Amniotic stem cell (primary cell): ENCODE data around the gene GNAI3.

Source experiments
- DNase-seq: peaks from one replicate; lab custom pipeline; 2025; lab: John Stamatoyannopoulos, UW

Gene GNAI3

DNA sequence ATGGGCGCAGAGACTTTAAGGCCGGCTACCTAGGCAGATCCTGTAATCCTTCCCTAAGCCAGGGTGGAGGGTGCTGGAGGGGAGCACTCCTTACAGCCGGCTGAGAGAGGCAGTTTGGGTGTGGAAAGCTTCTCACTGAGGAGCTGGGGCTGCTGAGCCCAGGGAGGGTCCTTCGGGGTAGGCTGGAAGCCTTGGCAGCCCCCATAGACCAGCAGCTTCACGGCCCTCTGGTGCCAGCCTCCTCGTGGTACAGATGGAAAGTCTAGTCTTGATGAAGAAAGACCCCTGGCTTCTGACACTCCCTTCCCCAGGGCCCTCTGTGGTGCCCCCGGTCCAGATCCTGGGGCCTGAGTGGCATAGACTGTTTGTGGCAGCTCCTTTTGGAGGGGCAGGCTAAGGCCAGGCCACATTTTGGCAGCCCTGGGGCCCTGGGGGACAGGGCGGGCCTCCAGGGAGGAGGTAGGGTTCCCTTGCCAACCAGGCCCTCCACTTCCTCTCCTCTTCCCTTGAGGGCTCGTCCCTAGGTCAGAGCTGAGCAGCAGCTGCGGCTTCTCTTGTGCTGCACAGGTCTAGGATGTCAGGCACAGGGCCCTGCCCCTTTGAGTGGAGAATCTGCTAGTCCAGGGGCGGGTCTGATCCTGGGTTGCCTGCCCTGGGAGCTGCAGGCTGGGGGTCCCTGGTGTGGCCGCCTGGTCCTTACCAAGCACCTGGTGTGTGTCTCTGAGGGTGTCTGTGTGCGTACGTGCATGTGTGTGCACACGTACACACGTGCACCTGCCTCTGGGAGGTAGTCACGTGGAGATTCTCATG is 76.0 kb downstream of the GNAI3 start:
- DNase-seq = no peak

DNA sequence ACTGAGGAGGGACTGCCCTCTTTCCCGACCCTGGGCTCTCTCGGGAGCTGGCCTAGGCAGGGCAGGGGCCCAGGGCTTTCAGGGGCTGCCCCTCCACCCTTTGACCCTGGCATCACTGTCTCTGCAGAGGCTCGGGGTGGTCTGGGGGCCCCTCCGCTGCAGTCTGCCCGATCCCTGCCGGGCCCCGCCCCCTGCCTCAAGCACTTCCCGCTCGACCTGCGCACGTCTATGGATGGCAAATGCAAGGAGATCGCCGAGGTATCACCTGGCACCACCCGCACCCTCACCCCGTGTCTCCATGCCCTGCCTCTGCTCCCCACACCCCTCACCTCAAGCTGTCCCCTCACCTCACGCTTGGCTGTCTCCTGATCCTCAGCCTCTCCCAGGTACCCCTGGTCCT is 76.8 kb downstream of the GNAI3 start:
- DNase-seq = no peak

DNA sequence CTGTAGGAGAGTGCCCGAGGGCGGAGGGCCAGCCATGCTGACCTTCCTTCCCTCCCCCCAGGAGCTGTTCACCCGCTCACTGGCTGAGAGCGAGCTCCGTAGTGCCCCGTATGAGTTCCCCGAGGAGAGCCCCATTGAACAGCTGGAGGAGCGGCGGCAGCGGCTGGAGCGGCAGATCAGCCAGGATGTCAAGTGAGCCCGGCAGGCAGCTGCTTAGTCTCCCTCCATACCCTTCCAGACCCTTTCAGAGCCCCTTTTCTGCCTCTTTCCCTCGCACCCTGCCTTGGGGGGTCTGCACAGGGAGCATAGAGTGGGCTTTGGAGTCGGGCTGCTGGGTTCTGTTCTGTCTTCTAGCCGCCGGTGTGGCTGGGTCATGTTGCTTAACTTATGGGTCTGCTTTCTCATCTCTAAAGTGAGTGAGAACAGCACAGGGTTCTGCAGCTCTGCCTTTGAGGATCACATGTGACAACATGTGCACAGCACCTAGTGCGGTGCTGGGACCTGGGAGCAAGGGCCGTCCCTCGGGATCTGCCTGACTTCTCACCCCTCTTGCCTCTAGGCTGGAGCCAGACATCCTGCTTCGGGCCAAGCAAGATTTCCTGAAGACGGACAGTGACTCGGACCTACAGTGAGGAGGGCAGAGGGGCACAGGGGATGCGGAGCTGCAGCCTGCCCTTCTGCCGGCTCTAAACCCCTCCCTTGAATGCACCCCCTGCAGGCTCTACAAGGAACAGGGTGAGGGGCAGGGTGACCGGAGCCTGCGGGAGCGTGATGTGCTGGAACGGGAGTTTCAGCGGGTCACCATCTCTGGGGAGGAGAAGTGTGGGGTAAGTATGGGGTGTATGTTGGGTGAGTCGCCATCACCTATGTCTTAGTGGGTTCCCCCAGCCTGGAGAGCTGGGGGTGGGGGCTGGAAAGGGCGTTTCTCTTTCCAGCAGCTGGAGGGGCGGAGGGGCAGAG is 77.5 kb downstream of the GNAI3 start:
- DNase-seq = no peak

DNA sequence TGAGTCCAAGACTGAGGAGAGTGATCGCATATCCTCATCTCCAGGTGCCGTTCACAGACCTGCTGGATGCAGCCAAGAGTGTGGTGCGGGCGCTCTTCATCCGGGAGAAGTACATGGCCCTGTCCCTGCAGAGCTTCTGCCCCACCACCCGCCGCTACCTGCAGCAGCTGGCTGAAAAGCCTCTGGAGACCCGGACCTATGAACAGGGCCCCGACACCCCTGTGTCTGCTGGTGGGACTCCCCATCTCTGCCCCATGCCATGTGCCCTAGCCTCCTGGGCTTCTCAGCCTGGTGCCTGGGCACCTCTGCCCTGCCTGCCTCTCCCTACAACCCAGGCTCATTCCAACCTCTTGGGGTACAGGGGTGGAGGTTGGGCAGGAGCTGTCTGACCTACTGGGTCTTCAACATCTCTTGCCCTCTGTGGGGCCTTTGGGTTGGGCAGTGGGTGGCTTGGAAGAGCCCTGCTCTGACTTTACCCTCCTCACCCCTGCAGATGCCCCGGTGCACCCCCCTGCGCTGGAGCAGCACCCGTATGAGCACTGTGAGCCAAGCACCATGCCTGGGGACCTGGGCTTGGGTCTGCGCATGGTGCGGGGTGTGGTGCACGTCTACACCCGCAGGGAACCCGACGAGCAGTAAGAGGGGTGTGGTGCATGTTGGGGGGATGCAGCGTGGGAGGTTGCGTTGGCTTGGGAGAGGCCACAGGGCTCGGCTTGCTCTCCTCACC is 78.4 kb downstream of the GNAI3 start:
- DNase-seq = no peak

DNA sequence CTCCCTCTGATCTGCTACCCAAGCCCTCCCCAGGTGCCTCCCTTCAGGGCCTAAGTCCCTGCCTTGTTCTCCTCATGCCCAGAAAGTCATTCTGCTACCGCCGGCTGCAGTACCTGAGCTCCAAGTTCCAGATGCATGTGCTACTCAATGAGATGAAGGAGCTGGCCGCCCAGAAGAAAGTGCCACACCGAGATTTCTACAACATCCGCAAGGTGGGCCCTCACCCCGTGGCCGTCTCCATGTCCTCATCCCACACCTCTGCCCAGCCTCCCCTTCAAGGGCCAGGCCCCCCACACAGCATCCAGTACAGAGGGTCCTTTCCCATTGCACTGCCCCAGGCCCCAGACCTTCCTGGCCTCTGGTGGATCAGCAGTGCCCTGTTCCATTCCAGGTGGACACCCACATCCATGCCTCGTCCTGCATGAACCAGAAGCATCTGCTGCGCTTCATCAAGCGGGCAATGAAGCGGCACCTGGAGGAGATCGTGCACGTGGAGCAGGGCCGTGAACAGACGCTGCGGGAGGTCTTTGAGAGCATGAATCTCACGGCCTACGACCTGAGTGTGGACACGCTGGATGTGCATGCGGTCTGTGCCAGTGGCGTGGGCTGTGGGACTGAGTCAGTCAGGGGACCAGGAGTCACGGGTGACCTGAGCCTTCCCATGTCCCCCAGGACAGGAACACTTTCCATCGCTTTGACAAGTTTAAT is 79.4 kb downstream of the GNAI3 start:
- DNase-seq = no peak

DNA sequence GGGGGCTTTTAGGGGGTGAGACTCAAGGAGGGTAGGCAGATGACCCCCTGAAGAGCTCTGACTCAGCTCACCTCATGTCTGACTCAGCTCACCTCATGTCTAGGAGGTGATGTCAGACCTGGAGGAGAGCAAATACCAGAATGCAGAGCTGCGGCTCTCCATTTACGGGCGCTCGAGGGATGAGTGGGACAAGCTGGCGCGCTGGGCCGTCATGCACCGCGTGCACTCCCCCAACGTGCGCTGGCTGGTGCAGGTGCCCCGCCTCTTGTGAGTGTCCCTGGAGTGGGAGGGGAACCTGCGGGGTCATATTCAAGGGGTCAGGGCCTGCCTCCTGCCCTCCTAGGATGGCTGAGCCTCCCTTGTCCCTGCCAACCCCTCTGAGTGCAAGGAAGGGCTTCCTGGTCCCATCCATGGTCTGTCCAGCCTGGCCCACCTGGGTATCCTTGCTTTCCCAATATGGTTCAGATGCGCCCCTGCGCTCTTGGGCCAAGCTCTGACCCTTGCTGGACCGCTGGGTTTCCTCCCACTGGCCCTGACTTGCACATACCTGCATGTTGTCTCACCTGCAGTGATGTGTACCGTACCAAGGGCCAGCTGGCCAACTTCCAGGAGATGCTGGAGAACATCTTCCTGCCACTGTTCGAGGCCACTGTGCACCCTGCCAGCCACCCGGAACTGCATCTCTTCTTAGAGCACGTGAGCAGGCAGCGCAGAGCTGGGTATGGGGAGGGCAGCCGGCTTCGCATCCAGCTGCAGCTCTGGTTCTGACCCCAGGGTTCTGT is 80.3 kb downstream of the GNAI3 start:
- no peak for DNase-seq

DNA sequence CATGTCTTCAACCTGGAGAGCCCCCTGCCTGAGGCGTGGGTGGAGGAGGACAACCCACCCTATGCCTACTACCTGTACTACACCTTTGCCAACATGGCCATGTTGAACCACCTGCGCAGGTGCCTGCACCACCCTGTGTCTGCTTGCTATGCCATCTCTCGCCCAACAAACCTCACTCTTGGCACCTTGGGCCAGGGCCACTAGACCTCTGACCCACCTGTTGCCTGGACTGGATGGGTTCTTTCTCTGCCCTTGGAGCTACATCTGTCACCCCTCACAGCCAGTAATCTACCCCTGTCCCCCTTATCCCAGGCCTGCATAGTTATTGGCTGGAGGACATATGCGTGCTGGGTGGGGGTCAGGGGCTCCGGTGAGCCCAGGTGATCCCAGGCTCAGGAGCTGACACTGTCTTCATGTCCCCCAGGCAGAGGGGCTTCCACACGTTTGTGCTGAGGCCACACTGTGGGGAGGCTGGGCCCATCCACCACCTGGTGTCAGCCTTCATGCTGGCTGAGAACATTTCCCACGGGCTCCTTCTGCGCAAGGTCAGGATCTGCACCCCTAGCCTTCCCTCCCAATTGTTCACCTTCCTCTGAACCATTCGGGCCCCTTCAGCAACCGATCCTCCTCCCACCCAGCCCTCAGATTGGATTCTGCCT is 81.1 kb downstream of the GNAI3 start:
- no peak for DNase-seq

DNA sequence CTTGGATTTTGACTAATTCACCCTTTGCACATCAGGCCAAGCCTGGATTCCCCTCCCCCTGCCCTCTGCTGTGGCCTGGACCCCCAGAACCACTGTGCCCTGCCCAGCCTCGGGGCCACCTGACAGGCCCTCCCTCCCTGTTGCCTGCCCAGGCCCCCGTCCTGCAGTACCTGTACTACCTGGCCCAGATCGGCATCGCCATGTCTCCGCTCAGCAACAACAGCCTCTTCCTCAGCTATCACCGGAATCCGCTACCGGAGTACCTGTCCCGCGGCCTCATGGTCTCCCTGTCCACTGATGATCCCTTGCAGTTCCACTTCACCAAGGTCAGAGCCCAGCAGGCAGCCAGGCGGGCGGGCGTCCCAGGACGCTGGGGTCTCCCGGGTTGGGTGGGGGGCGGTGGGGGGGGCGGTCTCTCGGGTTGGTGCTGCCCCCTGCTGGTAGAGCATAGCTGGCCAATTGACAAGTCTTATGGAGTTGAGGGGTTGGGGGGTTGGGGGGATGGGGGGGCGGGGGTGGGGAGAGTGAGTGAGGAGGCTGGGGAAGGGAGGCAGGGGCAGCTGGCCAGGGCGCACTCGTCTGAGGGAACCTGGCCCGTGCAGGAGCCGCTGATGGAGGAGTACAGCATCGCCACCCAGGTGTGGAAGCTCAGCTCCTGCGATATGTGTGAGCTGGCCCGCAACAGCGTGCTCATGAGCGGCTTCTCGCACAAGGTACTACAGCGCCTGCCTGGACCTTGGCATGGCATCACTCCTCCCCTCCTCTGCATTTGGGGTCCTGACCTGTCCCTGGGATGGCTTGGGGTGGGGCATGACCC is 81.9 kb downstream of the GNAI3 start:
- no peak for DNase-seq

DNA sequence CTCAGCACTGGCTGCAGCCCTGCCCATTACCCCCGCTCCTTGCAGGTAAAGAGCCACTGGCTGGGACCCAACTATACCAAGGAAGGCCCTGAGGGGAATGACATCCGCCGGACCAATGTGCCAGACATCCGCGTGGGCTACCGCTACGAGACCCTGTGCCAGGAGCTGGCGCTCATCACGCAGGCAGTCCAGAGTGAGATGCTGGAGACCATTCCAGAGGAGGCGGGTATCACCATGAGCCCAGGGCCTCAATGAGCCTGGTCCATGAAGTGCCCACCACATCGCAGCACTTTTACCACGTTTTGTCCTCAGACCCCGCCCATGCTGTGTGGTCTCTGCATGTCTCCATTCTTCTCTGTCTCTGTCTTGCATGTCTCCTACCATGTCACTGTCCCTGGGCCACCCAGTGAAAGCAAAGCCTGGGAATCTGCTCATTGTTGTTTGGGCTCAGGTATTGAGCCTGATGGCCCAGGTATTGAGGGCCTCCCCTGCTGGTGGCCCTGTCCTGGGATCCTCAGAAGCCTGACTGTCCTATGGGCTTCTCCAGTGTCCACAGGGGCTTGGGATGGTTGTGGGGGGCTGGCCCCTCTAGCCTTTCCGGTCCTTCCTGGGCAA is 82.6 kb downstream of the GNAI3 start:
- no peak for DNase-seq

DNA sequence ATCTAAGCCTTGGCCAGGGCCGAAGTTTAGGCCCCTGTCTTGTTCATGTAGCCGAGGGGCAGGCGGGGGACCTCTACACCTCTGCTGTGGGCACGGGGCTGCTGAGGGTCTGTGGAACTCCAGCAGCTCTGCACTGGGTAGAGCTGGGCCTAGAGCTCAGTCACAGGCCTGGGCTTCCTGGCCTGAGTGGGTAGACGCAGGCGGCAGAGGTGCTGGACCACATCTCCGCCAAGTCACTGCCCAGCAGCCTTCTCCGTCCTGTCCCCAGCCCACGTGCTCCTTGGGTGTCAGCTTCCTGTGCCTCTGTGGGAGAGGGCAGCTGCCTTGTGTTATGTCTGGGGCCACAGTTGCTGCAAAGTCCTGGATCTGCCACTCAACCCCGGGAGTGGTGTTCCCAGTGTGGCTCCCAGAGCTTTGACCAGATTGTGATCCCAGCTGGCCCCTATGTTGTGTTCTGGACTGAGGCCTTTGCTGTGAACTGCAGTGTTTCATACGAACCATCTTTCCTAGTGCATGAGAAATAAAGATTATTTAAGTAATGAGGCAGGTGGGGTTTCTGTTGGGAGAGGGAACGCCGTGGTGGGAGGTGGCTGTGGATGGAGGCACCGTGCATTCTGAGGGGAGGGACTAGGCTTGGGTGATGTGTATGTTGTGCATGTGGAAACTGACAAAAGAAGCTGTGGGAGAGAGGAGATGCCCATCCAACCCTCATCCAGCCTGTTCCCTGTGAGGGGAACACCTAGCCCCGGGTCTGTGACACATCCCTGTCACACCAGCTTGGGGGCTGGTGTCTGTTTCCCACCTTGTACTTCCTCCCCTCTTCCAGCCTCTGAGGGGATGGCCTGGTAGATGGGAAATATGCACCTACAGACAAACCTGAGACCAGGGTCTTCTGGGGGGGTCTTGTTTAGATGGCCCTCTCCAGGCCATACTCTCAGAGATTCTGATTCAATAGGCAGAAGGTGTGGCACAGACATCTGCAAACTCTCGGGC is 83.4 kb downstream of the GNAI3 start:
- no peak for DNase-seq

DNA sequence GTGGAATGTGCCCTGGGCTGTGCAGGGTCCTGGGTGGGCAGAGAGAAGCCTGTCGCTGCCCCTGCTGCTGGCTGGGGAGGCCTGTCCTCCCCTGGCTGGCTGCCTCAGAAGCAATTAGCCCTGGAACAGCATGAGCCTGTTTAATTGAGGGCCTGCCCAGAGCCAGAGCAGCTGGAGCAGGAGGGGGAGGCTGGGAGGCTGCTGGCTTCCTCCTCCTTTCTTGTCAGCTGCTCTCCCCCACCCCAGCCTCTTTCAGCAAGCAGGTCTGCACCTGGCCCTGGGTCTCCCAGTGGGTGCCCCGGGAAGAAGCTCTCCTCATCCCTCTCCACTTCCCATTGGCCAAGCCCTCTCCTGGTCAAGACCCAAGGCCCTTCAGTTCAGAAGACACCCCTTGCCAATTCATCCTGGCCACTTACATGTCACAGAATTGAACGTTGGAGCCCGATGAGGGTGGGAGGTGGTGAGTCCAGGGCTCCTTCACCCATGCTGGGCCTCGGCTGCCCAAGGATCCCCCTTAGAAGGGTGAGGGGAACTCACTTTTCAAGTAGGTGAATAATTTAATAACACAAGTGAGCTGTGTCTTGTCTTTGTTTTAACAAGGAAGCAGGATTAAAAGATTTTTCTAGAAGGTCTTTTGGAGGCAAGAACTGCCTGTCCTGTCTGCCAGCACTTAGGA is 84.4 kb downstream of the GNAI3 start:
- no peak for DNase-seq

DNA sequence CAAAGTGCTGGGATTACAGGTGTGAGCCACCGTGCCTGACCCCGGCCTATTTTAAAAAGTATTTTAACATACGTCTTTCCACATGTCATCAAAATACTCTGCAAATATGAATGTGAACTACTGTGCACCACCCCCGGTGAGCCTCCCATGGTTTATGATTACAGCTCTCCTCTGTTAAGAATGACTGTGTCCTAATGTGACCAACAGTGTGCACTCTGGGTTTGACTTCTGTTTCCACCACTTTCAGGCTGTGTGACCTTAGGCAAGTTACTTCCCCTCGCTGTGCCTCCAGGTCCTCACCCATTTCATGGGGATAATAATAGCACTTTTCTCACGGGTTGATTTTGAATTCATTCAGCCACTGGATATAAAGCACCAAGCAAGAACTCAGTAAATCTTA is 85.9 kb downstream of the GNAI3 start:
- DNase-seq = no peak

DNA sequence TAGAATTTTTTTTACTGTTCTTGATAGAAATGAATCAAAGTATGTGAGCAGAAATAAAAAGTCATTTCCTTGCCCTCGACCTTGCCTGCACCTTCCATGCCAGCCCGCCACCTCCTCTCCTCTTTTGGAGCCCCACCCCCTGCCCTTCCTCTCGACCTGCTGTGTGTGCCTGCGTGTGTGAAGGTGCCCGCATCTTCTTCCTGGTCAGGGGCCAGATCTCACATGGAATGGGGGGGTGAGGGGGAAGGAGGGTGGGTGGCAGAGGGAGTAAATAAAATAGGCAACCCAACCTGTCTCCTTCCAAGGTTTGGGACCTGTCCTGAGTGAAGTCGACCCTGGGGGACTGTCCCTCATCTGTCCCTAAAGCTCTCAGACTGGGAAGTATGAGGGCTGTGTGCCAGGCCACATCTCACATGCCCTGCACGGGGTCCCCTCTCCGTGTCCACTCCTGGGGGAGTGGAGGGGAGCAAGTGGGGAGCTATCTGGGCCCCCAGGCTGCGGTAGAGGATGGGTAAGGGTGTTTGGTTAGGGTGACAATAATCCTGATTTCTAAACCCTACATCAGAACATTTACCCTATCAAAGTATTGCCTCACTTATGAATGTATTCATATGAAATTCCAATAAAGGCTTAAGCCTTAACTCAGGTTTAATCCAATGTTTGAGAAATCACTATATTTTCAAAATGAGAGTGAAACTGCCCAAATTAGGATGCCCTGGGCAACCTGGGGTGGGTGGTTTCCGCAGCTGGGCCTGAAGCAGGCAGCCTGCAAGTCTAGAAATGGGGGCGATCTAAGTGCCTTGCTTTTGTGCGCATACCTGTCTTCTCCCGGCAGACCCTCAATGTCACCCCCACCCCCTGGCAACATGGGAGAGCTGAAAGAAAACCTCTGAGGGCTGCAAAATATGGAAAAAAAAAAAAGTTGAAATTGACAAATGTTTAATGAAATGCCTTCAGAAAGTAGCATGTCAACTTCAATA is 86.6 kb downstream of the GNAI3 start:
- no peak for DNase-seq

DNA sequence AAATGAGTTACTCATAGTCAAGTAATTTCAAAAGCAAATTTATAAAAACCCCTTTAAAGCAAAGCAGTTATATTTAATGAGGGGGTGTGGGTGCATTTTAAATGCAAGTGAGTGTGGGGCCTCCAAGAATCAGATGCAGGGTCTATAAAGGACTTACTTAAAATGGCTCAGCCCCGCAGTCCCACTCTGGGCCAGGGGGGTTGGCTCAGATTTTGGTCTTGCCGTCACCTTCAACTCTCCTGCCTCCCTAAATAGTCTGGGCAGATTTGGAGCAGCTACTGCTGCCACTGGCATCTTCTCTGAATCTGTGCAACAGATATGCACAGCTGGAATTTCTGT is 87.4 kb downstream of the GNAI3 start:
- no peak for DNase-seq

DNA sequence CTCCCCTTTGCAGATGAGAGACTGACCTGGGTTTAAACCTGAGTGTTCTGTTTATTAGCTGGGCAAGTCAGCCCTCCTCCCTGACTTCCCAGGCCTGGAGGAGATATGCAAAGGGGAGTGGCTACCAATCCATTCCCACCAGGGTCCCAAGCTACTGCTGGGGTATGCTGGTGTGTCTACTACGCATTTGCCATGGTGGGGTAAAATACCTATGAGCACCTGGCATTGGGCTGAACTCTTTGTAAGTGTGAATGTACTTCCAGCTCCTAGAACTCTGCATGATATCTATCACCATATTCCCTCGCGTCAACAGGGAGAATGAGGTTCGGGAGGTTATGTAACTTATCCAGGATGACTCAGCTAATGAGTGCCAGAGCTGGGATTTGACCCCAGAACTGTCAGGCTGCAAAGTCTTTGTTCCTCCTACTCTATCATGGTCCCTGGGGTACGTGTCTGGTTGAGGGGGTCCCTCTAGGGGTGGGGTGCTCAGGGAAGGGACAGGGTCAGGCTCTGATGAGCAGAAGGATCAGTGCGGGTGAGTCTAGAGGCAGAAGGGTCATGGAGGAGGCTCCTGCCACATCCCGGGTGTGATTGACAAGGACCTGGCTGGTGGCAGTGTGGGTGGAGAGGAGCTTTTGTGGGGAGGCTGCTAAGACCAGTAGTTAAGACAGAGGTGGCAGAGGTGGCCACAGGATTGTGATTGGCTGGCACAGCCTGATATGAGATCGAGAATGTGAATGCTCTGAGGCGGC is 88.0 kb downstream of the GNAI3 start:
- DNase-seq = no peak
